ENCODE results near the gene OAT.

The OAT gene

DNA sequence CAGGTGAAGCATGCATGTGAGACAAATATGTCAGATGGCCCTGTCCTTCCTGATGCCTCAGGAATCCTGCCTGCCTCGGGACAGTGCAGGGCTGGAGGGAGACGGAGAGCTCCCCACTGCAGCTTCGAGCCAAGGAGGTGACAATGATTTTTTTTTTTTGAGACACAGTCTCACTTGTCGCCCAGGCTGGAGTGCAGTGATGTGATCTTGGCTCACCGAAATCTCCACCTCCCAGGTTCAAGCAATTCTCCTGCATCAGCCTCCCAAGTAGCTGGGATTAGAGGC lies 68.8 kb downstream of the OAT start:
- DNase-seq, result no peak

DNA sequence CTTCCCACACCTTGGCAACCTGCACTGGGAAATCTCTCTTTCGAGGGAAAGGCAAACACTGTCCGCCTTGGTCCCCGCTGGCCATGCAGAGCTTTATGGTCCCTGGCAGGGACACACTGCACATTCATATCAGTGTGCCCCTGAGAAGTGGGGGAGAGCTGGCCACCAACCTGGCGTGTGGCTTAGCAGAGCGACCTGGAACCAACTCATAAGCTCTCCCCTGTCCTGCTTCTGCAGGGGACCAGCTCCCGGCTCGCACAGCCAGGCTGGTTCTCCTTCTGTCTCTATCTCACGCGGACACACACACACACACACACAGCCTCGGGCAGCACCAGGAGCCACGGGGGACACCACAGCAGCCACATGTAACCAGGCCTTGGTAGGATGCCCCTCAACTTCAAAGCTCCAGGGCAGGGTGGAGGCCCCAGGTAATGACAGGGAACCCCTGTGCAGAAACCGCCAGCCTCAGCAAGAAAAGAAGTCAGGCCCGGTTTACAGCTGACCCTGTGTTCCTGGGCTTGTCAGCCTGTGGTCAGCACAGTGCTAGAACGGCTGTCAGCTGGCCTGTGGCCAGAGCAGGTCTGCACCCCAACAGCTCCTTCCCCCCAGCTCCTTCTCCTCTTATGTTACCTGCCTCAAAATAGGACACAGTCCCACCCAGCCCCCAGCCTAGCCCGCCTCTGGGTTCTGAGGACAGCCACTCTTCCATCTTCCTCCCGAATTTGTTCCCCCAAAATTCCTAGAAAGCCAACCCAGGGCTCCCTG lies 69.3 kb downstream of the OAT start:
- DNase-seq, result no peak

DNA sequence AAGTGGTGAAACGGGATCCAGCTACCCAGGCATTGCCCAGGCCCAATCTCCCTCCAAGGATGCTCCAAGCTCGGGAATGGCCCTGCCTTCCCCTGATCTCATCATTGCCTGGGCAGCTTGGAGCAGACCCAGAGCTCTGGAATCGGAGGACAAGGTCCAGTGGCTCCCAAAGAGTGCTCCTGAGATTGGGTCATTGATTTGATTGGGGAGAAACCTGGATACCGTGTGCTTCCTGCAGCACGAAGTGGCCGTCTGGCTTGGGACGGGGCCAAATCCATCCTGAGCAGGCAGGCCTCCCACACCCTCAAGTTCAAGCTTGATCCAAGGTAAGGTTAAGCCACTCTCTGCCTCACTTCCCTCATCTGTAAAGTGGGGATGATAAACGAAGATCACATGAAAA lies 69.9 kb downstream of the OAT start:
- no peak for DNase-seq

DNA sequence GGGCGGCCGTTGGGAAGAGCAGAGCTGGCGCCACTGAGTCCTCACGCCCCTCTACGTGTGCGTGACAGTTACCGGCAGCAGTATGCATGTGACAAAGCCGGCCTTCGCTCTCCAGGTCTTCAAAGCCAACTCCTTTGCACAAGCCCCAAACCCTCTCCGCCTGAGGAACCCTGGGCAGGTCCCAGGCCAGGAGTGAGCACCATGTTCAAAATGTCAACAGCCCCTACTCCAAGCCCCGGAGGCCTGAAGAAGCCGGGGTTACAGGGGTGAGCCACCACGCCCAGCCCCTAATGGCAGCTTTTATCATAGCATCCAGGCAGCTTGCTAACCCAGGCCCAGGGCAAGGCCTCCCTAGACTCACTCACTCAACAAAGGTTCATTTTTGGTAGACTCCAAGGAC lies 70.8 kb downstream of the OAT start:
- no peak for DNase-seq
